NB4 (cell line): ENCODE data around the gene ENTR1.

Experiments used
- CTCF ChIP-seq: IDR thresholded peaks from one replicate; pipeline ENCODE4 v1.5.1; 2012; ENCODE audit warnings: low read depth, low read length
- MAX ChIP-seq: IDR thresholded peaks from 2 replicates; pipeline ENCODE4 v1.6.1; 2011; ENCODE audit warnings: low read depth, low read length
- POLR2A ChIP-seq: IDR thresholded peaks from 2 replicates; pipeline ENCODE4 v1.6.1; 2011; ENCODE audit warnings: mild to moderate bottlenecking; ENCODE audit not compliant: insufficient read length; ENCODE audit errors: extremely low read depth

- TF ChIP-seq CTCF (no peak), POLR2A (no peak), MAX (no peak)
Observed at GRCh38 chr9:136433849-136434579, 23.6 kb upstream of the ENTR1 start.
